Uterus (tissue), 4 donors: Measurements from ENCODE around the gene LUC7L3. TPM values are rescaled to one million over a fixed set of nuclear protein-coding genes. Genes with fewer than 3 reads are reported as not detected.
"Not testable (repeated sequence)": the region's sequence is repeated elsewhere in the genome, so short reads cannot be mapped to it uniquely, and the experiment has no call there.

ENCODE experiments used
- DNase-seq, 2 donors: peaks; one replicate each; pipeline ENCODE4 v3.0.0-alpha.2; 2019 to 2020
- H3K27ac ChIP-seq, 2 donors: fragments of 200-600 bp; sonication (generic); 1 replicate in 1 of 2; 2 replicates in 1 of 2; pipeline ENCODE4 v1.5.1; 2016 to 2018
- H3K27me3 ChIP-seq, 2 donors: fragments of 200-600 bp; sonication (generic); one replicate each; pipeline ENCODE4 v1.5.1; 2018 to 2019; ENCODE audit warnings: control low read depth in 1 of 2
- H3K36me3 ChIP-seq, 2 donors: fragments of 200-600 bp; sonication (generic); one replicate each; pipeline ENCODE4 v1.5.1; 2019; ENCODE audit warnings: control low read depth in 1 of 2
- H3K4me1 ChIP-seq, 2 donors: fragments of 200-600 bp; sonication (generic); one replicate each; pipeline ENCODE4 v1.5.1; 2018 to 2019; ENCODE audit warnings: control low read depth in 1 of 2
- H3K4me3 ChIP-seq, 2 donors: fragments of 200-600 bp; sonication (generic); 1 replicate in 1 of 2; 2 replicates in 1 of 2; pipeline ENCODE4 v1.5.1; 2018 to 2019; ENCODE audit warnings: mild to moderate bottlenecking in 1 of 2
- H3K9me3 ChIP-seq, 2 donors: fragments of 200-600 bp; sonication (generic); one replicate each; pipeline ENCODE4 v1.5.1; 2019; ENCODE audit warnings: control low read depth in 1 of 2
- CTCF ChIP-seq, 4 experiments: fragments of 200-600 bp in 2 of 4; fragments of 450-650 bp in 2 of 4; sonication (generic) in 2 of 4; IDR thresholded peaks; one replicate each; pipeline ENCODE4 v1.5.1; 2016 to 2019; ENCODE audit warnings: antibody characterized with exemption in 4 of 4, mild to moderate bottlenecking in 2 of 4, moderate library complexity in 1 of 4
- POLR2A ChIP-seq, 2 donors: fragments of 450-650 bp; IDR thresholded peaks; one replicate each; pipeline ENCODE4 v1.6.1; 2016; ENCODE audit warnings: antibody characterized with exemption in 2 of 2, mild to moderate bottlenecking in 1 of 2, moderate library complexity in 1 of 2
- intact Hi-C: fragments of 100-400 bp; cut with DNase I; formaldehyde crosslinking; loops from one replicate; pipeline ENCODE4 v1.15.1; 2023; ENCODE audit warnings: low total_unique reads
- microRNA-seq: library from miRNA; unstranded; fragments of <30 nt; microRNA quantifications from one replicate; pipeline ENCODE4, GENCODE V29; 2016; ENCODE audit warnings: borderline microRNAs expressed, borderline replicate concordance
- small RNA-seq: library from RNA; depleted of rRNA; stranded (forward); fragments of <200 nt; gene quantifications from one replicate; pipeline ENCODE3, GENCODE V24; 2016
- total RNA-seq, 4 donors: library from RNA; depleted of rRNA in 3 of 4; stranded (reverse); fragments of >200 nt in 3 of 4; gene quantifications; one replicate each; pipeline versions ENCODE4 v1.1.0 to v1.2.4, GENCODE V29; 2014 to 2023
- donor health status: DM: yes; HTN: yes; CAD: no.

Gene LUC7L3
- total RNA-seq, 4 donors from 2014 or later, result 98.1 to 221 (median 163) TPM

- TF ChIP-seq CTCF (IDR thresholded peaks at IDR 0.05), result no peak
- TF ChIP-seq POLR2A (IDR thresholded peaks at IDR 0.05), result no peak
- no peaks in the 10 kb centered on the region for H3K36me3 ChIP-seq
- intact Hi-C loops, result no loop called here
Observed at GRCh38 chr17:50800196-50800700, 80.8 kb downstream of the LUC7L3 start.

DNA sequence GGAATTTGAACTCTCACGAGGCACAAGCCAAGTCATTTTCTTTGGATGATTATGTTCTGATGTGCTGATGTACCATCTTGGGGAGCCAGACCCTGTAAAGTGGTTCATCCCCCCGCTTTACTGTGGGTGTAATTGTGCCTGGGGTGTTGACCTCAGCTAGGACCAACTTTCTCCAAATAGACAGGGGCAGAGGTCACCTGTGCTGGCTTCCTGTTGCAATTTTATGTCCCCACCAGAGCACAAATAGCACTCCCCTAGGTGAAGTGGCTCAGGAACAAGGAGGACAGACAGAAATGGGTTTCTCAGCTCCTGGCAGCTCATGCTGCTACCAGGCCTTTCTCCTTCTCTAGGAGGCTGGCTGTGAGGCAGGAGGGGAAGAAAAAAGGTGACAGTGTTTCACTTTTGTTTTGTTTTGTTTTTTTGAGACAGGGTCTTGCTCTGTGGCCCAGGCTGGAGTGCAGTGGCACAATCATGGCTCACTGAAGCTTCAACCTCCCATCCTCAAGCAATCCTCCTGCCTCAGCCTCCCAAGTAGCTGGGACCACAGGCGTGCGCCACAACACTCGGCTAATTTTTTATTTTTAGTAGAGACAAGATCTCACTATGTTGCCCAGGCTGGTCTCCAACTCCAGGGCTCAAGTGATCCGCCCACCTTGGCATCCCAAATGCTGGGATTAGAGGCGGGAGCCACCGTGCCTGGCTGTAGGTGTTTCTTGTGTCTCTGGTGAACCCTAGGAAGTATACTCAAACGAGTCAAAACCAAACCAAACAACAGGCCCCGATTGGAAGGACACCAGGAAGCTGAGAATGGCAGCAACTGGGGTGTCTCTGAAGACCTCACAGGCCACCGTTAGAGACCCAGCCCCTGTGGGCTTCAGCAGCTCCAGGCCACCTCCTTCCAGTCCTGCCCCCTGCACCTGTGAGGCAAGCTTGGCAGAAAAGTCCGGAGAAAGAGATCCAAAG, 83.5 kb downstream of the LUC7L3 start:
- intact Hi-C loops, result no loop called here
- TF ChIP-seq CTCF (IDR thresholded peaks at IDR 0.05), result no peak
- no peak for TF ChIP-seq POLR2A (IDR thresholded peaks at IDR 0.05)
- Histone ChIP-seq H3K36me3 (no peaks in the 10 kb centered on the region), H3K27ac (no peak overlapping the region), H3K9me3 (no peaks in the 10 kb centered on the region), H3K4me3 (no peak overlapping the region), H3K27me3 (no peaks in the 10 kb centered on the region), H3K4me1 (no peaks in the 10 kb centered on the region)
- no peak for DNase-seq

More at GRCh38 chr17:50800196-50800700, 80.8 kb downstream of the LUC7L3 start:
- no peak for DNase-seq
- Histone ChIP-seq H3K4me3 (no peak overlapping the region), H3K9me3 (no peaks in the 10 kb centered on the region), H3K4me1 (no peaks in the 10 kb centered on the region), H3K27me3 (no peaks in the 10 kb centered on the region), H3K27ac (no peak overlapping the region)

- TF ChIP-seq POLR2A (IDR thresholded peaks at IDR 0.05) (no peak), CTCF (IDR thresholded peaks at IDR 0.05) (no peak)
- Histone ChIP-seq H3K27ac (no peak overlapping the region), H3K9me3 (no peaks in the 10 kb centered on the region), H3K27me3 (no peaks in the 10 kb centered on the region), H3K4me3 (no peak overlapping the region), H3K36me3 (no peaks in the 10 kb centered on the region), H3K4me1 (no peaks in the 10 kb centered on the region)
- intact Hi-C loops, result no loop called here
- no peak for DNase-seq
Observed at GRCh38 chr17:50803676-50804075, 84.3 kb downstream of the LUC7L3 start.

GRCh38 chr17:50804749-50805475, 85.5 kb downstream of the LUC7L3 start:
- H3K27ac ChIP-seq, intact Hi-C loops, H3K4me3 ChIP-seq, H3K9me3 ChIP-seq, H3K36me3 ChIP-seq, H3K27me3 ChIP-seq, DNase-seq, H3K4me1 ChIP-seq: not testable (repeated sequence)

- Histone ChIP-seq H3K4me3 (no peak overlapping the region), H3K36me3 (no peaks in the 10 kb centered on the region), H3K27me3 (no peaks in the 10 kb centered on the region), H3K27ac (no peak overlapping the region), H3K9me3 (no peaks in the 10 kb centered on the region), H3K4me1 (no peaks in the 10 kb centered on the region)
- intact Hi-C loops, result no loop called here
- TF ChIP-seq CTCF (IDR thresholded peaks at IDR 0.05) (no peak), POLR2A (IDR thresholded peaks at IDR 0.05) (no peak)
- DNase-seq, result no peak
Observed at GRCh38 chr17:50805486-50805885, 86.1 kb downstream of the LUC7L3 start.

Small RNAs within 50 kb of the gene (microRNA-seq; reads per million reads assigned to microRNA genes)
- gene MIR8059, result not detected

Small RNAs within 50 kb of the gene (small RNA-seq; reads per million reads assigned to genes)
- gene AC005921.1 (not detected), gene MIR8059 (not detected), gene RF00019 (not detected)

Other genes starting within 250 kb of the LUC7L3 start
- 10 to 100 TPM; 12.9 to 42.6 (median 30.7) TPM for gene RSAD1, start 240.7 kb upstream of the LUC7L3 start, total RNA-seq
- gene MYCBPAP, start 211.2 kb upstream of the LUC7L3 start, total RNA-seq, result 10 to 100 TPM in 1 of 4 donors, 1 to 10 TPM in 3; 2.7 to 11.5 (median 5.1) TPM
- 10 to 100 TPM in 1 of 4 donors, under 1 TPM in 1, not detected in 2; 0.30 to 41.1 TPM for gene EPN3, start 186.9 kb upstream of the LUC7L3 start, total RNA-seq
- 10 to 100 TPM; 39.7 to 57.2 (median 46.2) TPM for gene SPATA20, start 172.4 kb upstream of the LUC7L3 start, total RNA-seq
- gene CACNA1G, start 158.9 kb upstream of the LUC7L3 start, total RNA-seq, result 10 to 100 TPM in 2 of 4 donors, under 1 TPM in 2; under 0.01 to 28.9 (median 6.0) TPM
- gene ABCC3, start 84.7 kb upstream of the LUC7L3 start, total RNA-seq, result 1 to 10 TPM; 1.2 to 4.5 (median 2.6) TPM
- 10 to 100 TPM; 15.0 to 58.0 (median 31.3) TPM for gene ANKRD40, start 11.7 kb upstream of the LUC7L3 start, total RNA-seq
- gene ANKRD40CL, start 47.9 kb downstream of the LUC7L3 start, total RNA-seq, result not detected
- 1 to 10 TPM in 1 of 4 donors, under 1 TPM in 1, not detected in 2; 0.73 to 6.0 TPM for gene WFIKKN2, start 116.0 kb downstream of the LUC7L3 start, total RNA-seq
- 10 to 100 TPM; 16.5 to 64.3 (median 27.5) TPM for gene TOB1, start 146.8 kb downstream of the LUC7L3 start, total RNA-seq